ENCODE results near the gene ENDOU.
A peak's percentile ranks its signal among the peaks of the same experiment; 100 is the strongest.

The ENDOU gene

DNA sequence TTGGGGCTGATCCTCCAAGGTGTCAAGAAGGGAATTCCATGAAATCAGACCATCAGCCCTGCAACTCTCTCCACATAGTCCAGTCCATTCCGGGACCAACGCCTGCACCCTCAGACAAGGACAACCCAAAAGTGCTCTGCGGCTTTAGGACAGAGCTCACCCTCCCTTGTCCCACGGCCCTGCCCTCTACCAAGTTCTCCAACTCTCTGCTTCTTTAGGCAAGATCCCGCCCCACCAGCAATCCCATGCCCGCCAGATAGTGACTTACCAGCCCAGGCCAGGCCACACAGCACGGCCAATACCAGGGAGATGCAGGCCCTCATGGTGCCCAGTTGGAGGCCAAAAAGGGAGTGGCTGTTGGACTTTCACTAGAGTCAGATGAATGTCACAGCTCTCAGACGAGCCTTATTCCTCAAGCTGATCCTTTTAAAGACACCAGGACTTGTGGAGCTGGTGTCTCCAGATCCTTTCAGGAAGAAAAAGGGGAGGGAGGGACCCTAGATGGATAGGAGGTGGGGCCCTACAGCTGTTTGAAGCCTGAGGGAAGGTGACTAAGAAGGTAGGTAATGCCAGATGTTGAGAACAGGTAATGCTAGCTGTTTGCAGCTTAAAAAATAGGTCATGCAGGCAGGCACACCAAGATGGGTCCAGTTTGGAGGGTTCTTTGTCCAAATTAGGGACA, at the start of gene ENDOU:
Gene ENDOU (minus strand): TSS at position 400 of the 682 bp plus-strand sequence. CDS start 77 bp downstream, at position 323.
- DNase-seq (ENCODE audit: low spot score), result no peak

- no peak for DNase-seq (ENCODE audit: low spot score)
These were observed 49.4 kb upstream of the ENDOU start for GRCh38 chr12:47774663-47775062.

DNA sequence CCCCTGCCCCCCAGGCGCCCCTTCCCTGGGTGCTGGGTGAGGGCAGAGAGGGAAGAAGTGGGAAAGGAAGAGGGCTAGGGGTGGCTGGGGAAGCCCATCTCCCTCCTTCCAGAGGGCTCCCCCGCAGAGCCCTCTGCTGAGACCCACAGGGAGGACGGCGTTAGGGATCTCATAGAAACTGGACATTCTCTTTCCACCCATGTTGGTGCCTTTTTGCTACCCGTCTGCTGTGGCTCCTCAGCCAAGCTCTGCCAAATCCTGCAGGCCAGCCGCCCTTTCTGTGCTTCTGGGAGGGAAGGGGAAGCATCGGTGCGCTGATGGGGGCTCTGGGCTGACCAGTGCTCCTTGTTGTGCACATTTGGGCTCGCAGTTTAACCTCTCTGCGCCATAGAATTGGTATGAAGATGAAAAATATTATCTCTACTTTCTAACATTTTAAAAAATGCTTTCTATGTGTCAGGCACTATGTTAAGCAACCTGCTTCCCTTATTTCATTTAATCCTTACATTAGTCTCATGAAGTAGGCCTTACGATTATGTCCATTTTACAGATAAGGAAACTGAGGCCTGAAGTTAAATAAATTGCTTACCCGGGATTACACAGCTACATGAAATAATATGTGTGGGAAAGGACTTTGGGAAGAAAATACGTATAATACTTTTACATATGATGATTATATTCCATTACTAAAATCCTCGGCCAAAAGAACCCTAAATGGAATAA, 48.7 kb upstream of the ENDOU start:
- peak; percentile 48 for DNase-seq (ENCODE audit: low spot score)

DNA sequence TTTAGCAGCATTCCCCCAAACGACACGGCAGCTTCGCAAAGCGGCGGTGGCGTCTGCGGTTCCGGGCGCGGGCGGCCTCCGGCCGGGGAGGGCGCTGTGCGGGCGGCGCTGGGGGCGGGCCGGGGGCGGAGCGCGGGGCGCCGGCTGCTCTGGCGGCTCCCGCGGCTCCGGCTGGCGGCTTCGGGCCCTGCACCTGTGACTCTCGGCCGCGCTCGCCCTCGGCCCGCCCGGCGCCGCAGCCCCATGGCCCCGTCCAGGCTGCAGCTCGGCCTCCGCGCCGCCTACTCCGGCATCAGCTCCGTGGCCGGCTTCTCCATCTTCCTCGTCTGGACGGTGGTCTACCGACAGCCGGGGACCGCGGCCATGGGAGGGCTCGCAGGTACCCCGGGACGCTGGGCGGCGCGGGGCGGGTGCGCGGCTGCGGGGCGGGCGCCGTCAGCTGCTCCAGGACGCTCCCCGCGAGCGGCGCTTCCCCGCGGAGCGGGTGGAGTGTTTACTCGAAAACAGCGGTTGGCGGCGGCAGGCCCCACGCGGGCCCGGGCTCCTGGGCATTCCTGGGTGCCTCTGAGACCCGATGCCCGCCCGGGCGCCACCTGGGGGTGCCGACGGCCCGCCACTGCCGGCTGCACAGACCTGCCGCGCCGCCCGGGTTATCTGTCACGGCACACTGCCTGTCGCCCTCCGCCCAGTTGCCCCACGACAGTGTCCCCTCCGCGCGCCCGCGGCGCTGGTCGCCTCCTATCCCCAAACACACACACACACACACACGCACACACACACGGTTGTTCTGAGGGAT, 48.0 kb upstream of the ENDOU start, which contains the start of gene SLC48A1:
Gene SLC48A1 (plus strand): TSS at position 177 of the 796 bp plus-strand sequence. CDS start 67 bp downstream, at position 244.
- DNase-seq (ENCODE audit: low spot score), result peak; percentile 91

GRCh38 chr12:47772738-47773061, 47.4 kb upstream of the ENDOU start:
- DNase-seq (ENCODE audit: low spot score), result no peak

- DNase-seq (ENCODE audit: low spot score), result no peak
These were observed 46.9 kb upstream of the ENDOU start for GRCh38 chr12:47772094-47772660.

DNA sequence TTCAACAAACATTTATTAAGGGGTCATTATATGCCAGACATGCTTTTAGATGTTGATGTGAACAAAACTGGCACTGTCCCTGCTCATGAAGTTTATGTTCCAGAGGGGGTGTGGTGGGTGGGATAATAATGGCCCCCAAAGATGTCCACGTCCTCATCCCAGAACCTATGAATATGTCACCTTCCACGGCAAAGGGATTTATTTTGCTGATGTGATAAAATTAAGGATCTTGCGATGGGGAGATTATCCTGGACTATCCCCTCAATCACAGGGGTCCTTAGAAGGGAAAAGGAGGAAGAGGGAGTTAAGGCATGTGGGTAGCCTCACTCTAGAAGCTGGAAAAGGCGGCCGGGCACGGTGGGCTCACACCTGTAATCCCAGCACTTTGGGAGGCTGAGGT, 46.0 kb upstream of the ENDOU start:
- DNase-seq (ENCODE audit: low spot score), result no peak

DNA sequence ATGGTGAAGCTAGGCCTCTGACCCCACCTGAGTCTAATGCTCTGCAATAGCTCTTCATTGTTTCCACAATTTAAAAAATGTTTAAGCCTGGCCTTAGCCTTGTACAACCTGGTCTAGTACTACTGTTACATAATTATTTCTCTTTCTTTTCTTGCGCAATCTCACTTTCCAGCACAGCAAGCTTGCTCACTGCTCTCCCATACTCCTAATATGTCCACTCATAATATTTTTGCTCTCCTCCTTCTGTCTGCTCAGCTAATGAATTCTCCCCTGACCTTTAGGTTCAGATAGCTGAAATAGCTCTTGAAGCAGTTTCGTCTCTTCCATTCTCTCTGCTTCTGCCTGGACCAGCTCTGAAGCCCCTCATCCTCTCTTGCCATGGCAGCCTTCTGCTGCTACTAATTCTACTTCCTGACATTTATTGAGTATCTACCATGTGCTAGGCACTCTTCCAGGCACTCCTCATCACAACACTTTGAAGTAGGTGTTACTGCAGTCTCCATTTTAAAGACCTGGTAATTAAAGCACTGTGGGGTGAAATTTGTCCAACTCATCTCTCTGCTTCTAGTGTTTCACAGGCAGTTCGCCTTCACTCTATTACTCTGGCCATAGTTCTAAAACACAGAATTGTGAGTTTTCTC, 44.9 kb upstream of the ENDOU start:
- DNase-seq (ENCODE audit: low spot score), result peak; percentile 57

DNA sequence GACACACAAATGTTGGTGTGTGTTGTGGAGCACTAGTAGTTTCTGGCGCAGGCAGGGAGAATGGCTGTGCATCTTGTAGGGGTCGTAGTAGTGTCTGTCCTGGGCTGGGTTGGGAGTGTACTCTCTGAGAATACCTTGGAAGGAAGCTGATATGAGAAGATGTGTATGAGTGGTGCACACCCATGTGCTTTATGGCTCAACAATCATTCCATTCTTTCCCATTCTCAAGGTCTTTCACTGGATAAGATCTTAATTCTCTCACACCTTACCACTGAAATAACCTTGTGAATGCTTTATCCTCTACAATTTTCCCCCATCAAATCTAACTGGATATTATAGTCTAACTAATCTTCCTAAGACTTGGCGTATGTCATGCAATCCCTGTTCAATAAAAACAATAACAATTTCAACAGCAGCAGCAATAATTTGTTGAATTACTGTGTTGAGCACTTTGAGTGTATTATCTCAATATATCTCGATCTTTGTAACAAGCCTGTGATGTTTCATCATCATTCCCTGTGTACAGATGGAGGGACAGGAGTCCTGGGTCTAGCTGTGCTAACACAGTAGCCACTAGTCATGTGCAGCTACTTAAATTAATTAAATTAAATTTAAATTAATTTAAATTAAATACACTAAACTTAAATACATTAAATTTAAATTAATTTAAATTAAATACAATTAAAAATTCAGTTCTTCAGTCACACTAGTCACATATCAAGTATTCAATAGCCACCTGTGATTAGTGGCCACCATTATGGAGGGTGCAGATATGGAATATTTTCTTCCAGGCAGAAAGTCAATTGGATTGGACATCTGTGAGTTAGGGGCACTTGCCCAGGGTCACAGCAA, 44.2 kb upstream of the ENDOU start:
- DNase-seq (ENCODE audit: low spot score), result no peak

GRCh38 chr12:47768323-47768811, 43.1 kb upstream of the ENDOU start:
- peak; percentile 56 for DNase-seq (ENCODE audit: low spot score)

DNA sequence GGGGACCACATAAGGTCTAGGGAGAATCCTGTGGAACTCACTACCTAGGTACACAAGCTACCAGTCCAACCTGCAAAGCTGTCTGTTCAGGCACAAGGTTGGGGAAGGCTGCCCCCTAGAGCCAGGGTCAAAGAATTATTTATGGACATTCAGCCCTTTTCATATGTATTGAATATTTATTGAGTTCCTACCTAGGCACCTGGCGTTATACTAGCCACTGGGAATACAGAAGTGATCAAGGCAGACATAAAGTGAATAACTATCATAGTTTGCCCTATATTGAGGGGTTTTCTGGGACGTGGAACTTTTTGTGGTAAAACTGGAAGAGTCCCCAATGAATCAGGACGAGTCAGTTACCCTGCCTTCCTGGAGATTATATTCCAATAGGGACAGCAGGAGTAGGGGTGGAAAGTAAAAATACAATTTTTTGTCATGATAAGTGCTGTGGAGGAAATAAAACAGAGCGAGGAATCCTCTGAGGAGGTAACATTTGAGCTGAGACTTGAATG, 42.0 kb upstream of the ENDOU start:
- DNase-seq (ENCODE audit: low spot score), result peak; percentile 78

DNA sequence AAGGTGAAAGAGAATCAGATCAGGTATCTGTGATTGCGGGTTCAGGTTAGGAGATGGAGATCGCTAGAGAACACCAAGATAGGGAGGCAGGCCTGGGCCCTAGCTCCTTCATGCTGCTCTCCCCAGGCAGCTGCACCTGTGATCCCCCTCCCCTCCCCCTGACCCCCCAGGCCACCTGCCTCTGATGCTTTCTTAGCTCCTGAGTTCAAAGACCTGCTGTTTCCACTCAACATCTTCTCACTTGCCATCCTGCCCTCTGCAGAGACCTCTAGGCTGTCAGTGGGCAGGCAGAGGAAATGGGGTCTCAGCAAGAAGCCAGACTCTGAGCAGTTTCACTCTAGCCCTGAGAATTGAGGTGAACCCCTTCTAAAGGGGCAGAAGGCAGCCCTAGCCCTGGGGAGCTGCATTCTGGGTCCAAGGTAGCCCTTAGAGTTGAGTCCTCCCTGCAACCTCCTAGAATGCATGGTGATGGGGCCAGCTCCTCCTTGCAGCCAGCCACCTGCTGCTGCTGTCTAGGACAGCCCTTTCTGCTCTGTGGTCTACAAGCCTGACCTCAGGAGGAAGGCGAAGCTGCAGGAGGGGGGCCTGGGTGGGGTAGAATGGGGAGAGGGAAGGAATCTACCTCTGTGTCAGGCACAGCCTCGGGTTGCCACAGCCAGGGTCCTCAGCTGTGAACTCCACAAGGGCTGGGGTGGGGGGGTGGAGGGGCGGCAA, 41.4 kb upstream of the ENDOU start:
- DNase-seq (ENCODE audit: low spot score), result no peak

DNA sequence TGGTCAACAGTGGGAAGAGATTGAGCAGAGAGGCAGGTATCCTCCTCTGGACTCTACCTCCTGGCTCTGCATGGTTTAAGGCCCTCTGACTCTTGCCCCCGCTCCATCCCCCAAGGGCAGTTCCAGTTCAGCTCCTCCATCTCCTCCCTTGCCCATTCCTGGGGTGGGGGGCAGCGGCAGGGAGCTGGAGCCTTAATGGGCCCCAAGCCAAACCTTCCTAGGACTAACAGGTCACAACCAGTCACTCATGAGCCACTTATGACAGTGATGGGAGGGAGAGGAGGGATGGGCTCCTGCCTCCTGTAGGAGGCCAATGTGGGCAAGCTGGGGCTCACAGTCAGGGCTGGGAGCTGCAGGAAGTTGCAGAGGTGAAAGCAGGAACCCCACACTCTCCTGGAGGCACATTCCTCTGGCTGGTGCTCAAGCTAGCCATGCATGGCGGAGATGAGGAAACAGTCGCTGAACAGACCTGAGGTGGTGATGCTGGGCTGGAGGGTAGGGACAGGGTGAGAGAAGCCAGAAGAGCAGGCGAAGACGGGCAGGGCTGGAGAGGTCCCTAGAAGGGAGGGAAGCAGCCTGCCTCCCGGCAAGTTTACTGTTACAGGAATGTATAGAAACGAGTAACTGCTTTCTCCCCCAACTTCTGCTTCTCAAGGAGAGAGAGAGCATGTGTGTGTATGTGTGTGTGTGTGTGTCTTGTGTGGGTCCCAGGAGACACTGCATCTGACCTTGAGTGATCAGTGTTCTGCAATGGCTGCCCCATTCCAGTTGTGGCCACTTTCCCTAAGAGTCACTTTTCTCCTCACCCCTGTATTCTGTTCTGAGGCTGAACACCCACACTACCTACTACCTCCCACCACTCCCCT, 38.4 kb upstream of the ENDOU start:
- no peak for DNase-seq (ENCODE audit: low spot score)

DNA sequence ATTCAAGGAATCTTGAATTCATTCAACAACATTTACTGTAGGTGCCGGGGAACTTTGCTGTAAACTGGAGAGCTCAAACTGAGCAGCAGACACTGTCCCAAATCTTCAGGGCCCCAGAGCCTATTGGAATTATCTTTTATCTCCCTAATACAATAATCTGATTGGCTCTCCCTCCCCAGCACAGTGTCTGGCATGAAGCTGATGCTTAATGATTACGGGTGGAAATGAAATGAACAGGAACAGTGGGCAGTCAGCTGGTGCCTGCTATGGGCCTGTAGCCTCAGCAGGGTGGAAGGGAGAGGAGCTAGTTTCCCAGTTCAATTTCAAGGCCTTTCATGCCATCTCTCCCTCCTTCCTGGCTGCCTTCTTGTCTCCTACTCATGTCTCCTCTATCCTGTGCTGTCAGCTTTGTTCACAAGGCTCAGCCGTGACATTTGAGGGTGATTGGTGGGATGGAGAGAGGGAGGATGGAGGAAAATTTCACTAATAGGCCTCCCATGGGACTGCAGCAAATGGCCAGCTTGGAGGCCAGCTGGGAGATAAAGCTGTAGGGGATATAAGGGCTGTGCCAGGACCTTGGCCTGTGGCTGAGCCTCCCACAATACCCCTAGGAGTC, 37.7 kb upstream of the ENDOU start:
- no peak for DNase-seq (ENCODE audit: low spot score)

GRCh38 chr12:47758834-47759690, 33.8 kb upstream of the ENDOU start, which contains the start of gene RAPGEF3:
TSS of gene RAPGEF3 (minus strand) at chr12:47758880. CDS start at chr12:47758556, 324 bp downstream.
- peak; percentile 93 for DNase-seq (ENCODE audit: low spot score)

DNA sequence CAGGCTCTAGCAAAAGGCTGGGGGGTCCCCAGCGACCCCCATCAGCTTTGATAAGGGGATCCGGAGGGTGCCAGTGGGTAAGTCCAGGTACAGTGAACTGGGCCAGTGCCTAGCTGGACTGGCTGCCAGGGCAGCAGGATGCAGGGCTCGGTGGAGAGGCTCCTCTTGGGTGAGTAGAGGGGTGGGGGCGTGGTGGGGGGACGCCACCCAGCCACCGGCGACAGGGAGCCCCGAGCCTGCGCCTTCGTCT, 33.2 kb upstream of the ENDOU start:
- DNase-seq (ENCODE audit: low spot score), result no peak

- DNase-seq (ENCODE audit: low spot score), result no peak
These were observed 32.7 kb upstream of the ENDOU start for GRCh38 chr12:47757840-47758583.
